GM19240 (cell line): ENCODE results near the gene PF4V1.

Source experiments
- DNase-seq: peaks from one replicate; pipeline ENCODE4 v3.0.0; 2011; ENCODE audit warnings: low spot score; ENCODE audit not compliant: insufficient read length

PF4V1 gene, protein sequence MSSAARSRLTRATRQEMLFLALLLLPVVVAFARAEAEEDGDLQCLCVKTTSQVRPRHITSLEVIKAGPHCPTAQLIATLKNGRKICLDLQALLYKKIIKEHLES

GRCh38 chr4:73853246-73853704 is at the start of gene PF4V1:
PF4V1 (plus strand) TSS chr4:73853296; CDS start chr4:73853363, 67 bp downstream.
- no peak for DNase-seq

DNA sequence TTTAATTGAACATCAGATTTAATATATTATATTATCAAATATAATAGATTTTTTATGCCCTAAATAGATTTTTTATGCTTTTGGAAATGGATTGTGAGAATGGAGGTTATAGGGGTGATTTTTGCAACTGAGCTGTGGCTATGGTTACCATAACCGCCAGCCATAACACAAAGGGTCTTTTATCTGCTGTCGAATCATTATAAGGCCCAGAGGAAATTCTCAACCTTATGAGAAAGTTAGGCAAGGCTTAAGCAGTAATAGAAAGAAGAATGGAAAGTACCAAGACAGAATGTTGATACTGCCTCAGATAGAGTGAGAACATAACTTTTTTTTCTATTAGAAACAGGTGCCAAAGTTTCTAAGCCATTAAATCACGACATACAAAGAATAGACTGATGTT is 42.9 kb upstream of the PF4V1 start:
- DNase-seq: no peak

DNA sequence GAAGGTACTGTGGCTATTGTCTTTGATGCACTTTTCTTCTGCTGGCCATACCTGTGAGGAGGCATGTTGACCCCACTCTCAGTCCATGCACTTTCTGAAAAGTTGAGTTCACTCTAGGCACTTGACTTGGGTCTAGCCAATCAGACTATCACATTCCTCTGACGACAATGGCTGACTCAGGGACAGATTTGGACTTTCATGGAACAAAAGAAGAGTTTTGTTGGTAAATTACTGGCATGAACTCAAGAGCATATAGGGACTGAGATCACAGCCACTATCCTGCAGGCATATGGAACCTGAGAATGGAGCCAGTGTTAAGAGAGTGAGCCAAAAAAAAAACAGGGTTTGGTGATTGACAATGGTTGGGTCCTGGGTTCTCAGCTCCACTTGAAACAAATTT is 41.3 kb upstream of the PF4V1 start:
- no peak for DNase-seq

DNA sequence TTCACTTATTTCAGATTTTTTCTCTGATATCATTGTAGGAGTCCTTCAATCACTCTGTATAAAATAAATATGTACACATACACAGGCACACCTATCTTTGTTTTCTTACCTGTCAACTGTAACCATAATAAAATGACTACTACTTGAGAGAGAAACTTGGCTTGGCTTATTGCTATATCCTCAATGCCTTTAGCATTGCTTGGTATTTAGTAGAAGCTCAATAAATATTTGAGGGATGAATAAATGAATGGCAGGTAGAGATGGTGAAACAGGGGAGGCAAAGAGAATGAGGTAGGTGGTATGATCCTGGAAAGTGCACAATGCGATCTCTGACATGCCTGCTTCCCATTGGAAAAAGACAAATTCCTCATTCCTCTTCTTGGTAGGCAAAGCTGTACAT is 38.4 kb upstream of the PF4V1 start:
- no peak for DNase-seq

DNA sequence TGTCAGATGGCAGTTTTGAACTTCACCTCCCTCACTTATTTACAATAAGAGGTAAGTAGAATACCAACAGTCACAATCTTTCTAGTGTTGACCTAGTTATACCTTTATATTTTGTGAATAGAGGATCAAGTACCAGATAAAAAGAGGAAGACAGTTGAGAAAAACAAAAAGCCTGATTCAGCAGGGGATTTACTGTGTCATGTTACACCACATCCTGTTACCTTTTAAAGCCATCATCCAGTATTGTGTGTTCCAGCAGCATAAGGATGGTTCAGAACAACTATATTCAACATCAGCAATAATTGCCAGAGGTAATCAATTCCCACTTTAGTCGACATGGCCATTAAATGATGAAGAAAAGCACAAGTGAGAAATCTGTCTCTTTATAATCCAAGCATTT is 38.0 kb upstream of the PF4V1 start:
- no peak for DNase-seq

- DNase-seq: no peak
Measured at GRCh38 chr4:73816814-73817213, 36.3 kb upstream of the PF4V1 start.

DNA sequence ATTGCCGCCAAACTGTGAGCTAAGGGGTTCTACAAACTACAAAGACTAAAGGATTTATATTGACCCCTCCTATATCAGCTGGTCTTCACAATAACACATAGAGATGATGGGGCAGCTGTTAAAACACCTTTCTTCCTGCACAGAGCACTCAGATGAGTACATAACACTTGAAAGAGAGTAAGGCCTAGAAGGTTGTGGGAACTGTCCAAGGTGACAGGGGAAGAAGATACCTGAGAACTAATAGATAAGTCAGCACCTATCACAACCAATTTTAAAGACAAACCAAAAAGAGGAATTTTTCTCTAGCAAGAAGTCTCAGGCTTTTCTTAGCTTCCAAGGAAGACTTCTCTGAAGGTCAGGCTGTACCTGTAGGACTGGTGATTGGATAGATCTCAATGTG is 35.8 kb upstream of the PF4V1 start:
- DNase-seq: no peak

DNA sequence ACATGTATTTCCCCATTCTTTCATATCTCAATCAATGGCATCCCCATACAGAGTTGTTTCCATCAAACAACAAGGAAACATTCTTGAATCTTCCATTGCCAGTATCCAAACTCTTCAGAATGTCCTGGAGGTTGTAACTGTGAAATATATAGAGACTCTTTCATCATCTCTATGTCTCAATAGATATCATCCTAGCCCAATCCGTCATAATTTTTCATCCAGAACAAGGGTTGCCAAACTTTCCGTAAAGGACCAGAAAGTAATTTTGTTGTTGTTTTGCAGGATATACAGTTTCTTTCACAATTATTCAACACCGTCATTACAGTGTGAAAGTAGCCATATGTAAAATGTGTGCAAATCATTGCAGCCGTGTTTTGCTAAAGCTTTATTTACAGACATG is 31.8 kb upstream of the PF4V1 start:
- DNase-seq: no peak

- no peak for DNase-seq
Measured at GRCh38 chr4:73822389-73822788, 30.7 kb upstream of the PF4V1 start.

- DNase-seq: no peak
Measured at GRCh38 chr4:73822812-73823504, 30.1 kb upstream of the PF4V1 start.

DNA sequence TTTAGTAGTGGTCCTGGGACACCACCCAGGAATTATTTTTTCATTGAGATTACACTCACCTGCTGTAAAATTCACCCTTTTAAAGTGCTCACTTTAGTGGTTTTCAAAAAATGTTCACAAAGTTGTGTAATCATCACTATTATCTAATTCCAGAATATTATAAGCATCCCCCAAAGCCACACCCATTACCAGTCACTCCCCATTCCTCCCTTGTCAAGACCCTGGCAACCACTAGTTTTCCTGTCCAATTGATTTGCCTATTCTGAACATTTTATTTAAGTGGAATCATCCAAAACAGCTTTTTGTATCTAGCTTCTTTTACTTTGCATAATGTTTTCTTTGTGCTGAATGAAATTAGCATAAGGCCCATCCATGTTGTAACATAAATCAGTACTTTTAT is 29.3 kb upstream of the PF4V1 start:
- DNase-seq: no peak

- DNase-seq: no peak
Measured at GRCh38 chr4:73828956-73829355, 24.1 kb upstream of the PF4V1 start.

GRCh38 chr4:73831569-73831968 is 21.5 kb upstream of the PF4V1 start:
- no peak for DNase-seq

DNA sequence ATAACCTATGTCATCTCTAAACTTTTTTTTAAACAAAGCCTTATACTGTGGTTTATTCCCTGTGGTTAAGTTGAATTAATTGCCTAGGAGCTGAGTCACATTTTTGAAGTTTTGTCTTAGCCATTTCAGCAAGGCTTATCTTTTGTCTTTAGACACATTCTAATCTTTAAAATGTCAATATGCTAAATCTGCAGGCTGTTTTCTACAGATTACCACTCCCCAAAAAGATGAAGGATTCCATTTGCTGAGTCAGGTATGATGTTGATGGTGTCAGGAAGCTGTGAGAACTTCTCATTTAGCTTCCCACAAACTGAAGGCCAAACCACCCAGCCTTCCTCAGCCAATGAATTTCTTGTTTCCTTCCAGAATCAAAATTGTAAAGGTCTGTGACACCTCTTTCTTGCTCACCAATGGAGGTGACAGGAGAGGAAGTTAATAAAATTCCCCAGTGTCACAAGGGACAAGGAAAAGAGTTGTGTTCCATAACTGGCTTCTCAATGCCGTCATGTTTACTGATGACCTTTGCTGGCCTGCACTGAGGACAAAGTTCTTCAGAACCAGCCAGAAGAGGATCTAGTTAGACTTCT is 20.4 kb upstream of the PF4V1 start:
- DNase-seq: no peak

DNA sequence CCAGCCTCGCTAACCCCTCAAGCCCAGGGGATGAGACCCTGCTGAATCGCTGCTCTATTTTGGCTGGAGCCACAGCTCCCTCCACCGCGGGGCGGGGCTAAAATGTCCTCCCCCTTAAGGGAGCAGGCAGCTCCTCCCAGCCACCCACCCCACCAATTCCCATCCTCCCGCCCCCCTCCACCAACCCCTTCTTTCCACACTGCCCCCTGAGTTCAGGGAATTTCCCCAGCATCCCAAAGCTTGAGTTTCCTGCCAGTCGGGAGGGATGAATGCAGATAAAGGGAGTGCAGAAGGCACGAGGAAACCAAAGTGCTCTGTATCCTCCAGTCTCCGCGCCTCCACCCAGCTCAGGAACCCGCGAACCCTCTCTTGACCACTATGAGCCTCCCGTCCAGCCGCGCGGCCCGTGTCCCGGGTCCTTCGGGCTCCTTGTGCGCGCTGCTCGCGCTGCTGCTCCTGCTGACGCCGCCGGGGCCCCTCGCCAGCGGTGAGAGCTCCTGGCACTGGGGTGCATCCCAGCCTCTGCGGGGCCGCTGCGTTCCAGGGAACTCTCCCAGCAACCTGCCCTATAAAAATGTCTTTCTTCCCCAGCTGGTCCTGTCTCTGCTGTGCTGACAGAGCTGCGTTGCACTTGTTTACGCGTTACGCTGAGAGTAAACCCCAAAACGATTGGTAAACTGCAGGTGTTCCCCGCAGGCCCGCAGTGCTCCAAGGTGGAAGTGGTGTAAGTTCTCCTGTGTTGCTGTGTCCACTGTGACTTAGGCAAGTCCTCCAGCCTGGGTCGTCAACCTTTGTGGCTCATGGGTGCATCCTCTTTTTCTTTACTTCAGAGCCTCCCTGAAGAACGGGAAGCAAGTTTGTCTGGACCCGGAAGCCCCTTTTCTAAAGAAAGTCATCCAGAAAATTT is 16.5 kb upstream of the PF4V1 start, which contains the start of gene CXCL6:
Gene CXCL6 (plus strand): TSS at position 306 of the 907 bp plus-strand sequence. CDS start 73 bp downstream, at position 379.
- no peak for DNase-seq

- DNase-seq: no peak
Measured at GRCh38 chr4:73839071-73839470, 14.0 kb upstream of the PF4V1 start.

GRCh38 chr4:73839715-73840114 is 13.4 kb upstream of the PF4V1 start:
- no peak for DNase-seq

- no peak for DNase-seq
Measured at GRCh38 chr4:73841243-73841925, 11.7 kb upstream of the PF4V1 start.

GRCh38 chr4:73842696-73843095 is 10.4 kb upstream of the PF4V1 start:
- DNase-seq: no peak

GRCh38 chr4:73843369-73843768 is 9.7 kb upstream of the PF4V1 start:
- DNase-seq: no peak

DNA sequence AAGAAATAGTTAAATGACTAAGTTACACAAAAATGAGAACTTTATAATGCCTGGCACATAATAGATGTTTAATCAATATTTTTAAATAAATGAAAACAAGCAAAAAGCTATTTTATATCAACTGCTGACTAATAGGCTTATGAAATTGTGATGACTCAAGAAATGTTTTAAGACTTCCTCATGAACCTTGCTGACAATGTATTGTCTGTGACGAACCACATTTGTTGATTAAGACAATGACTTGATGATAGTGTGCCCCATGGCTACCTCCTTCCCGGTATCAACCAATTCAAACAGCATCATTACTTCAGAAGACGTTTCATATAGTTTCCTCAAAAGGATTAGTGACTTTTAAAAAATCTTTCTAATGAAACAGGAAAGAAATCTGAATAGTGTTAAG is 8.8 kb upstream of the PF4V1 start:
- DNase-seq: no peak
